ENCODE measurements around the gene RTCA. TPM values are rescaled to one million over a fixed set of nuclear protein-coding genes. Genes with fewer than 3 reads are reported as not detected.
"Not testable (repeated sequence)": the region's sequence is repeated elsewhere in the genome, so short reads cannot be mapped to it uniquely, and the experiment has no call there.

Gene RTCA
- total RNA-seq, 4 donors from 2014 or later, result 22.3 to 32.8 (median 24.8) TPM

GRCh38 chr1:100250264-100250663, 15.8 kb upstream of the RTCA start:
- H3K4me1 ChIP-seq, result peaks cover 8% of the 10 kb centered on the region in 2 donors
- peak overlapping the region; percentile 79 to 96 (median 88) for H3K4me3 ChIP-seq
- peaks cover 0 to 5% of the 10 kb centered on the region in 2 donors for H3K36me3 ChIP-seq
- TF ChIP-seq CTCF (IDR thresholded peaks at IDR 0.05 in 4 of 5, conservative IDR thresholded peaks at IDR 0.05 in 1 of 5), result no peak
- no peak for TF ChIP-seq POLR2A (IDR thresholded peaks at IDR 0.05)
- intact Hi-C loops (cut with DNase I; ENCODE audit: low total_unique reads), result loop anchor here (5.0 kb wide), 1 partner anchor 102 kb away; the partner anchor contains the start of gene CDC14A
- in situ Hi-C loops (cut with MboI; ENCODE audit: low sequenced_read_pairs in 4 of 4), result loop anchor here in 2 of 4 donors (10.0 kb wide), 2 partner anchors 115 to 205 kb away; partner anchors contain the start of genes SASS6 (in 1 of the 2) and TRMT13 (in 1 of the 2)
- no peaks in the 10 kb centered on the region for H3K9me3 ChIP-seq
- ATAC-seq (no peak), DNase-seq (no peak)
- H3K27me3 ChIP-seq, result no peaks in the 10 kb centered on the region
- peak overlapping the region; percentile 88 to 95 (median 90) for H3K27ac ChIP-seq

- intact Hi-C loops (cut with DNase I; ENCODE audit: low total_unique reads), result loop anchor here (5.0 kb wide), 1 partner anchor 101 kb away; the partner anchor contains the start of gene CDC14A
- peak overlapping the region in 2 of 4 donors; percentile 88 to 95 for H3K27ac ChIP-seq
- DNase-seq, result no peak
These were observed 15.2 kb upstream of the RTCA start for GRCh38 chr1:100250807-100251206.

GRCh38 chr1:100252901-100253300, 13.1 kb upstream of the RTCA start:
- Histone ChIP-seq H3K36me3 (no peaks in the 10 kb centered on the region), H3K4me3 (no peak overlapping the region), H3K4me1 (peaks cover 8 to 19% of the 10 kb centered on the region in 2 donors), H3K27ac (no peak overlapping the region), H3K9me3 (no peaks in the 10 kb centered on the region), H3K27me3 (no peaks in the 10 kb centered on the region)
- in situ Hi-C loops (cut with MboI; ENCODE audit: low sequenced_read_pairs in 4 of 4), result loop anchor here in 2 of 4 donors (10.0 kb wide), 2 partner anchors 118 to 202 kb away; partner anchors contain the start of genes SASS6 (in 1 of the 2) and TRMT13 (in 1 of the 2)
- ATAC-seq (no peak), DNase-seq (no peak)
- intact Hi-C loops (cut with DNase I; ENCODE audit: low total_unique reads), result loop anchor here (5.0 kb wide), 1 partner anchor 99 kb away; the partner anchor contains the start of gene CDC14A
- TF ChIP-seq POLR2A (IDR thresholded peaks at IDR 0.05) (no peak), CTCF (IDR thresholded peaks at IDR 0.05 in 4 of 5, conservative IDR thresholded peaks at IDR 0.05 in 1 of 5) (no peak)

More at GRCh38 chr1:100250807-100251206, 15.2 kb upstream of the RTCA start:
- Histone ChIP-seq H3K27me3 (no peaks in the 10 kb centered on the region), H3K36me3 (peaks cover 0 to 5% of the 10 kb centered on the region in 2 donors), H3K4me3 (no peak overlapping the region), H3K4me1 (peaks cover 8% of the 10 kb centered on the region in 2 donors), H3K9me3 (no peaks in the 10 kb centered on the region)
- in situ Hi-C loops (cut with MboI; ENCODE audit: low sequenced_read_pairs in 4 of 4), result loop anchor here in 2 of 4 donors (10.0 kb wide), 2 partner anchors 116 to 204 kb away; partner anchors contain the start of genes SASS6 (in 1 of the 2) and TRMT13 (in 1 of the 2)
- no peak for ATAC-seq
- no peak for TF ChIP-seq CTCF (IDR thresholded peaks at IDR 0.05 in 4 of 5, conservative IDR thresholded peaks at IDR 0.05 in 1 of 5)
- TF ChIP-seq POLR2A (IDR thresholded peaks at IDR 0.05), result no peak

GRCh38 chr1:100253552-100253951, 12.5 kb upstream of the RTCA start:
- Histone ChIP-seq H3K27me3 (no peaks in the 10 kb centered on the region), H3K4me1 (peaks cover 4 to 16% of the 10 kb centered on the region in 2 donors), H3K4me3 (no peak overlapping the region), H3K9me3 (no peaks in the 10 kb centered on the region), H3K36me3 (no peaks in the 10 kb centered on the region), H3K27ac (no peak overlapping the region)
- intact Hi-C loops (cut with DNase I; ENCODE audit: low total_unique reads), result loop anchor here (5.0 kb wide), 1 partner anchor 99 kb away; the partner anchor contains the start of gene CDC14A
- in situ Hi-C loops (cut with MboI; ENCODE audit: low sequenced_read_pairs in 4 of 4), result loop anchor here in 2 of 4 donors (10.0 kb wide), 2 partner anchors 119 to 201 kb away; partner anchors contain the start of genes SASS6 (in 1 of the 2) and TRMT13 (in 1 of the 2)
- no peak for ATAC-seq
- TF ChIP-seq POLR2A (IDR thresholded peaks at IDR 0.05), result no peak
- no peak for TF ChIP-seq CTCF (IDR thresholded peaks at IDR 0.05 in 4 of 5, conservative IDR thresholded peaks at IDR 0.05 in 1 of 5)
- no peak for DNase-seq

- intact Hi-C loops (cut with DNase I; ENCODE audit: low total_unique reads); H3K36me3 ChIP-seq; H3K27ac ChIP-seq; H3K9me3 ChIP-seq; H3K27me3 ChIP-seq; ATAC-seq; DNase-seq; H3K4me3 ChIP-seq: not testable (repeated sequence)
- in situ Hi-C loops (cut with MboI; ENCODE audit: low sequenced_read_pairs in 4 of 4), result loop anchor here in 2 of 4 donors (10.0 kb wide), 2 partner anchors 121 to 199 kb away; partner anchors contain the start of genes SASS6 (in 1 of the 2) and TRMT13 (in 1 of the 2)
- H3K4me1 ChIP-seq, result peaks cover 0 to 11% of the 10 kb centered on the region in 2 donors
These were observed 9.7 kb upstream of the RTCA start for GRCh38 chr1:100256273-100256672.

GRCh38 chr1:100258427-100258826, 7.6 kb upstream of the RTCA start:
- in situ Hi-C loops (cut with MboI; ENCODE audit: low sequenced_read_pairs in 4 of 4), result loop anchor here in 2 of 4 donors (10.0 kb wide), 2 partner anchors 124 to 196 kb away; partner anchors contain the start of genes SASS6 (in 1 of the 2) and TRMT13 (in 1 of the 2)
- H3K4me3 ChIP-seq; H3K27ac ChIP-seq; DNase-seq; H3K36me3 ChIP-seq; ATAC-seq; intact Hi-C loops (cut with DNase I; ENCODE audit: low total_unique reads); H3K27me3 ChIP-seq; H3K9me3 ChIP-seq: not testable (repeated sequence)
- H3K4me1 ChIP-seq, result peaks cover 0 to 11% of the 10 kb centered on the region in 2 donors

Data from gastrocnemius medialis (tissue), 4 donors.